Osteoblast (primary cell): Measurements from ENCODE around the gene HES1. TPM values are rescaled to one million over a fixed set of nuclear protein-coding genes. Genes with fewer than 3 reads are reported as not detected.
A peak's percentile ranks its signal among the peaks of the same experiment; 100 is the strongest.

Source experiments
- DNase-seq: peaks from one replicate; pipeline ENCODE4 v3.0.0; 2011; ENCODE audit warnings: low spot score, mixed read lengths; ENCODE audit not compliant: insufficient read length; ENCODE audit errors: missing footprints
- H2AFZ ChIP-seq: 2 replicates; pipeline ENCODE4 v1.6.0; 2011; ENCODE audit warnings: mild to moderate bottlenecking, low read length
- H3K27ac ChIP-seq: 2 replicates; pipeline ENCODE4 v1.5.1; 2011; ENCODE audit warnings: mild to moderate bottlenecking, low read depth, low read length, moderate library complexity
- H3K27me3 ChIP-seq: 2 replicates; pipeline ENCODE4 v1.6.0; 2012; ENCODE audit warnings: mild to moderate bottlenecking, control low read depth, inconsistent platforms, low read length, moderate library complexity; ENCODE audit not compliant: insufficient read depth
- H3K36me3 ChIP-seq: 2 replicates; pipeline ENCODE4 v1.5.1; 2011; ENCODE audit warnings: mild to moderate bottlenecking, low read length, control low read depth, moderate library complexity; ENCODE audit not compliant: insufficient read depth
- H3K4me1 ChIP-seq: 2 replicates; pipeline ENCODE4 v1.5.1; 2011; ENCODE audit warnings: mild to moderate bottlenecking, low read length, control low read depth, moderate library complexity; ENCODE audit not compliant: insufficient read depth
- H3K4me2 ChIP-seq: 2 replicates; pipeline ENCODE4 v1.6.0; 2011; ENCODE audit warnings: mild to moderate bottlenecking, low read length; ENCODE audit not compliant: insufficient read depth
- H3K4me3 ChIP-seq: fragments of 200-600 bp; sonication (generic); 3 replicates; pipeline ENCODE4 v1.5.1; 2012; ENCODE audit warnings: mild to moderate bottlenecking, low read length, inconsistent platforms; ENCODE audit not compliant: insufficient read depth
- H3K79me2 ChIP-seq: 2 replicates; pipeline ENCODE4 v1.6.0; 2012; ENCODE audit warnings: mild to moderate bottlenecking, low read length, control low read depth, inconsistent platforms; ENCODE audit not compliant: insufficient read depth
- H3K9me3 ChIP-seq: 2 replicates; pipeline ENCODE4 v1.5.1; 2011; ENCODE audit warnings: low read depth, low read length, control low read depth
- H4K20me1 ChIP-seq: 2 replicates; pipeline ENCODE4 v1.6.0; 2012; ENCODE audit warnings: mild to moderate bottlenecking, low read length, control low read depth; ENCODE audit not compliant: insufficient read depth
- total RNA-seq: library from RNA; depleted of rRNA; stranded (reverse); fragments of >200 nt; gene quantifications from 2 replicates; pipeline ENCODE4 v1.2.3, GENCODE V29; 2012
- TF ChIP-seq, protein P1 (sequence below): IDR thresholded peaks from 2 replicates; pipeline ENCODE4 v1.5.1; 2011; ENCODE audit warnings: mild to moderate bottlenecking, low read depth, low read length, moderate library complexity; ENCODE audit errors: extremely low read depth

HES1 gene
- total RNA-seq, 1 donor = 4.7 TPM

DNA sequence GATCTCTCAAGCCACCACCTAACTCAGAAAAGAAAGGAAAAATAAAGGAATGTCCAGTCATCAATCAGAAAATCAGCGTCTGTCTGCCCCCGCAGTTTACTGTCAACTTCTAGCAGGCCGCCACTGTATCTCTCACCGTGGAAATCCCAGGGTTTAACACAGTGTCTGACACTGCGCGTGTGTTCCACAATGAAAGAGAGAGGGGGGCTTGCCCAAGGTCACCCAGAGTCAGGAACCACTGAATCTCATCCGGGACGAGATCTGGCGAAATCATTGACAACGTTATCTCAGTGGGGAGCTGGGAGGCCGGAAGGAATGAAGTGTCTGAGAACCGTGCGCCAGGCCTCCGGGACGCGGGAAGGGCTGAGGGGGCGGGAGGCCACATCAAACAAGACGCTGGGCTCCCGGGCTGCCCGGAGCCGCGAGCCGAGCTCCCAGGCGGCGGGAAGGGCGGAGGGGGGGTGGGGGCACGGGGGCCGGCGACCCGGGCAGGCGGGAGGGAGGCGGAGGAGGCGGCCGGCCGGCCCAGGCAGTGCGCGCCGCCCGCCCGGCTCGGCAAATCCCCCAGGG is 2.2 kb upstream of the HES1 start:
- TF ChIP-seq, protein P1, sequence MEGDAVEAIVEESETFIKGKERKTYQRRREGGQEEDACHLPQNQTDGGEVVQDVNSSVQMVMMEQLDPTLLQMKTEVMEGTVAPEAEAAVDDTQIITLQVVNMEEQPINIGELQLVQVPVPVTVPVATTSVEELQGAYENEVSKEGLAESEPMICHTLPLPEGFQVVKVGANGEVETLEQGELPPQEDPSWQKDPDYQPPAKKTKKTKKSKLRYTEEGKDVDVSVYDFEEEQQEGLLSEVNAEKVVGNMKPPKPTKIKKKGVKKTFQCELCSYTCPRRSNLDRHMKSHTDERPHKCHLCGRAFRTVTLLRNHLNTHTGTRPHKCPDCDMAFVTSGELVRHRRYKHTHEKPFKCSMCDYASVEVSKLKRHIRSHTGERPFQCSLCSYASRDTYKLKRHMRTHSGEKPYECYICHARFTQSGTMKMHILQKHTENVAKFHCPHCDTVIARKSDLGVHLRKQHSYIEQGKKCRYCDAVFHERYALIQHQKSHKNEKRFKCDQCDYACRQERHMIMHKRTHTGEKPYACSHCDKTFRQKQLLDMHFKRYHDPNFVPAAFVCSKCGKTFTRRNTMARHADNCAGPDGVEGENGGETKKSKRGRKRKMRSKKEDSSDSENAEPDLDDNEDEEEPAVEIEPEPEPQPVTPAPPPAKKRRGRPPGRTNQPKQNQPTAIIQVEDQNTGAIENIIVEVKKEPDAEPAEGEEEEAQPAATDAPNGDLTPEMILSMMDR = no peak
- H3K4me1 ChIP-seq = peaks cover 44% of the 10 kb centered on the region

DNA sequence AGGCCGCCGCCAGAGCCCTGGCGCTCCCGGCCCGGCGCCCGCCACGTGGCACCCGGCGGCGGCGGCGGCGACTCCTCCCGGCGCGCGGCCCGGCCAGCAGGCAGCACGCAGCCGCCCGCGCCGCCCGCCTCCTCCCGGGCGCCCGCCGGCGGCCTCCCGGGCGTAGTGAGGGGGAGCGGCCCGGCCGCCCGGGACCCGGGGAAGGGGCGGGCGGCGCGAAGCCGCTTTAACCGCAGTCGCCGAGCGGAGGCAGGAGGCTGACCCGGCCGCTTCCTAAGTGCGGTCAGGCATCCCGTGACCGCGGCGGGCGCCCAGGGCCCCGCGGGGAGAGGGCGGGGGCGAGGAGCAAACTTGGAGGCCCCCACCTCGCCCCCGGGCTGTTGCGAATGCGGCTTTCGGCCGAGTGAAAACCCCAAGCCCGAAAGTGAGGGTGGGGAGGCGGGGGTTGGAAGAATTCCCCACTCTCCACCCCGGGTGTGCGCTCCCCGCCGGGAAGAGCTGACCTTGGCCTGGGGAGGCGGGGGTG is 1.7 kb upstream of the HES1 start:
- Histone ChIP-seq H3K27ac (peak overlapping the region; percentile 98), H3K4me3 (peak overlapping the region; percentile 70), H3K4me2 (peak overlapping the region; percentile 66), H4K20me1 (no peaks in the 10 kb centered on the region), H3K79me2 (peaks cover 2% of the 10 kb centered on the region), H3K27me3 (peaks cover 4% of the 10 kb centered on the region), H2AFZ (no peak overlapping the region), H3K9me3 (no peaks in the 10 kb centered on the region), H3K4me1 (peaks cover 50% of the 10 kb centered on the region), H3K36me3 (no peaks in the 10 kb centered on the region)
- DNase-seq = peak; percentile 93
- TF ChIP-seq, protein P1 = no peak

More for the DNA sequence above, 2.2 kb upstream of the HES1 start:
- Histone ChIP-seq H4K20me1 (no peaks in the 10 kb centered on the region), H3K79me2 (peaks cover 2% of the 10 kb centered on the region), H3K36me3 (no peaks in the 10 kb centered on the region), H3K4me2 (peak overlapping the region; percentile 82), H3K9me3 (no peaks in the 10 kb centered on the region), H3K4me3 (peak overlapping the region; percentile 67), H3K27ac (peak overlapping the region; percentile 88), H2AFZ (peak overlapping the region; percentile 36), H3K27me3 (peaks cover 4% of the 10 kb centered on the region)
- DNase-seq = peak; percentile 88

DNA sequence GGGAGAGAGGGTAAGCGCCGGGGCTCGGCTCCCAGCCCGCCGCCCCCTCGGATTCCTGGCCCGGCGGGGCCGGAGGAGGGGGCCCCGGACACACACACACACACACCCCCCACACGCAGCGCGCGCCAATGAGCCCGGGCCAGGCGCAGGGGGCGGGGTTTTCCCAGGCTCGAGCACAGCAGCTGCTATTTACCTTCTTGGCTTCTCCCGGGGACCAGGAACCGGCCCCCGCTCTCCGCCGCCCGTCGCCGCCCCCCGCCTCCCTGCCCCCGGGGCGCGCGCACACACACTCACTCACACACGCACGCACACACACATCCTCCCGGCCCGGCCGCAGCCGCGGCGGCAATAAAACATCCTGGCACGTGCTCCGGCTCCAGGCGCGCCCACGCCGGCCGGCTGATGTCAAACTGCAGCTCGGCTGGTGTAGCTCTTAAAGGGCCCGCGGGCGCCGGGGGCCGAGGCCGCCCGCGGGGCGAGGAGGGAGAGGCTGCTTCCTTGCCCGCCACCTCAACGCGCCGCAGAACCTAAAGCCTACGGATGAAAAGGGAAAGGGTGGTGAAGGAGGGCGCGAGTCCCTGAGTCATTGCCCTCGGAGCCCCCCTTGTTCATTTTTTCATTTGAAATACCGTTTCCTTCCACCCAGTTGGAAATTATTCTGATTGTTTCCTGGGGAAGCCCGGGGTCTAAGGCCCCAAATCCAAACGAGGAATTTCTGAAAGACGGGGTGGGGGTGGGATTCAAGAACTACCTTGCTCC is 1.0 kb upstream of the HES1 start:
- no peaks in the 10 kb centered on the region for H3K9me3 ChIP-seq
- H3K79me2 ChIP-seq = peaks cover 2% of the 10 kb centered on the region
- peak; percentile 99 for DNase-seq
- TF ChIP-seq, protein P1 = no peak
- peak overlapping the region; percentile 98 for H3K27ac ChIP-seq
- peak overlapping the region; percentile 24 for H2AFZ ChIP-seq
- no peaks in the 10 kb centered on the region for H3K36me3 ChIP-seq
- H3K4me3 ChIP-seq = peak overlapping the region; percentile 70
- H3K4me2 ChIP-seq = peak overlapping the region; percentile 86
- peaks cover 45% of the 10 kb centered on the region for H3K4me1 ChIP-seq
- peaks cover 4% of the 10 kb centered on the region for H3K27me3 ChIP-seq
- H4K20me1 ChIP-seq = no peaks in the 10 kb centered on the region

DNA sequence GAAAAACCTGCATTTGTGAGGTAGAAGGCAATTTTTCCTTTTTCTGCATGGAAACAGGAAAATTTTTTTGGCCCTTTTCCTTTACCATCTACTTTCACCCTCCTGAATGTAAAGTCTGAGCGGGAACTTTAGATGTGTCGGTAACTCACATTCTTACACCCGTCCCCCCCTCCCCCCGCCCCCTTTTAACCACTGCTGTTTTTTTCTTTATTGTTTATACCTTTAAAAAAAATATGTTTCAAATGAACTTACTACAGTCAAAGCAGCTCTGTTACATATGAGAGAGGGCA is 487 bp upstream of the HES1 start:
- TF ChIP-seq, protein P1 = no peak
- Histone ChIP-seq H3K27me3 (peaks cover under 1% of the 10 kb centered on the region), H3K27ac (peak overlapping the region; percentile 98), H3K4me2 (peak overlapping the region; percentile 86), H3K4me1 (peaks cover 41% of the 10 kb centered on the region), H3K9me3 (no peaks in the 10 kb centered on the region), H2AFZ (peak overlapping the region; percentile 24), H3K79me2 (peaks cover 2% of the 10 kb centered on the region), H3K36me3 (no peaks in the 10 kb centered on the region), H4K20me1 (no peaks in the 10 kb centered on the region), H3K4me3 (peak overlapping the region; percentile 70)
- no peak for DNase-seq
